HEK293 (cell line): ENCODE measurements around the gene STARD3.

Experiments
- CTCF ChIA-PET: fragments of 350-600 bp; formaldehyde crosslinking; extraction: SDS; loops from one replicate; lab custom pipeline; 2021; ENCODE audit warnings: antibody characterized with exemption; lab: Yijun Ruan, JAX
- POLR2A ChIA-PET: fragments of 300-600 bp; formaldehyde crosslinking; extraction: SDS; loops from one replicate; lab custom pipeline; 2020; ENCODE audit warnings: antibody characterized with exemption, inconsistent platforms; lab: Yijun Ruan, JAX
- H3K27ac ChIP-seq: fragments of 200-500 bp; sonication (Bioruptor generic); 2 replicates; pipeline ENCODE4 v1.5.1; 2014; ENCODE audit warnings: low read depth, low read length, control low read depth, inconsistent platforms; ENCODE audit errors: extremely low read depth
- H3K36me3 ChIP-seq, 2 experiments: fragments of 200-500 bp in 1 of 2; sonication (Bioruptor generic) in 1 of 2; 1 replicate in 1 of 2; 2 replicates in 1 of 2; pipeline ENCODE4 v1.5.1; 2014 to 2017; ENCODE audit warnings: inconsistent platforms in 2 of 2, low read length in 2 of 2; ENCODE audit not compliant: control insufficient read depth in 2 of 2, insufficient read depth in 1 of 2
- H3K4me1 ChIP-seq: fragments of 200-500 bp; sonication (Bioruptor generic); 2 replicates; pipeline ENCODE4 v1.5.1; 2014; ENCODE audit warnings: mild to moderate bottlenecking, low read length, inconsistent platforms; ENCODE audit not compliant: control insufficient read depth, insufficient read depth
- H3K4me3 ChIP-seq: 2 replicates; pipeline ENCODE4 v1.5.1; 2011; ENCODE audit warnings: low read depth, mild to moderate bottlenecking, control low read depth, low read length, moderate library complexity
- H3K9me3 ChIP-seq: fragments of 200-500 bp; sonication (Bioruptor generic); 2 replicates; pipeline ENCODE4 v1.5.1; 2014; ENCODE audit warnings: low read depth, low read length, inconsistent platforms; ENCODE audit not compliant: control insufficient read depth, insufficient read depth
- BCL11B ChIP-seq: fragments of 450-650 bp; formaldehyde crosslinking; IDR thresholded peaks from 2 replicates; pipeline ENCODE4 v1.5.1; 2016; ENCODE audit warnings: low read depth, missing biosample characterization, missing genetic modification characterization
- GLI4 ChIP-seq: fragments of 450-650 bp; formaldehyde crosslinking; IDR thresholded peaks from 2 replicates; pipeline ENCODE4 v1.5.1; 2016; ENCODE audit warnings: missing biosample characterization, missing genetic modification characterization
- HOXC10 ChIP-seq: sonication (generic); formaldehyde crosslinking; IDR thresholded peaks from 2 replicates; pipeline ENCODE4 v1.8.1; 2023; ENCODE audit warnings: mild to moderate bottlenecking, missing genetic modification reagents
- KLF16 ChIP-seq: fragments of 450-650 bp; formaldehyde crosslinking; IDR thresholded peaks from 2 replicates; pipeline ENCODE4 v1.5.1; 2017; ENCODE audit warnings: missing biosample characterization, missing genetic modification characterization
- KLF9 ChIP-seq: fragments of 450-650 bp; formaldehyde crosslinking; IDR thresholded peaks from 2 replicates; pipeline ENCODE4 v1.5.1; 2016; ENCODE audit warnings: missing biosample characterization, missing genetic modification characterization, low read depth
- RBAK ChIP-seq: fragments of 450-650 bp; formaldehyde crosslinking; IDR thresholded peaks from 2 replicates; pipeline ENCODE4 v1.5.1; 2016; ENCODE audit warnings: missing biosample characterization, missing genetic modification characterization
- REPIN1 ChIP-seq: fragments of 450-650 bp; formaldehyde crosslinking; IDR thresholded peaks from 2 replicates; pipeline ENCODE4 v1.5.1; 2017; ENCODE audit warnings: missing biosample characterization, missing genetic modification characterization, low read depth
- SETDB1 ChIP-seq: IDR thresholded peaks from one replicate; pipeline ENCODE4 v1.6.1; 2017; ENCODE audit warnings: mild to moderate bottlenecking, low read length, moderate library complexity, mixed read lengths; ENCODE audit not compliant: insufficient read length
- TRIM28 ChIP-seq: IDR thresholded peaks from 2 replicates; pipeline ENCODE4 v1.6.1; 2011; ENCODE audit warnings: low read length, control low read depth, borderline replicate concordance
- ZBTB17 ChIP-seq: fragments of 450-650 bp; formaldehyde crosslinking; IDR thresholded peaks from 2 replicates; pipeline ENCODE4 v1.5.1; 2016; ENCODE audit warnings: missing biosample characterization, missing genetic modification characterization
- ZEB2 ChIP-seq: fragments of 450-650 bp; formaldehyde crosslinking; IDR thresholded peaks from 2 replicates; pipeline ENCODE4 v1.5.1; 2016; ENCODE audit warnings: missing biosample characterization, missing genetic modification characterization
- ZNF112 ChIP-seq: fragments of 450-650 bp; formaldehyde crosslinking; IDR thresholded peaks from 2 replicates; pipeline ENCODE4 v1.5.0; 2017; ENCODE audit warnings: missing biosample characterization, missing genetic modification characterization
- ZNF138 ChIP-seq: fragments of 450-650 bp; formaldehyde crosslinking; IDR thresholded peaks from 2 replicates; pipeline ENCODE4 v1.5.1; 2016; ENCODE audit warnings: missing biosample characterization, missing genetic modification characterization, borderline replicate concordance
- ZNF169 ChIP-seq: fragments of 450-650 bp; formaldehyde crosslinking; IDR thresholded peaks from 2 replicates; pipeline ENCODE4 v1.5.1; 2016; ENCODE audit warnings: missing biosample characterization, missing genetic modification characterization
- ZNF174 ChIP-seq: fragments of 450-650 bp; formaldehyde crosslinking; IDR thresholded peaks from 2 replicates; pipeline ENCODE4 v1.5.0; 2017; ENCODE audit warnings: missing biosample characterization, mild to moderate bottlenecking, missing genetic modification characterization
- ZNF184 ChIP-seq: fragments of 450-650 bp; IDR thresholded peaks from 2 replicates; pipeline ENCODE4 v1.5.1; 2018; ENCODE audit warnings: missing biosample characterization, mild to moderate bottlenecking, missing genetic modification characterization
- ZNF221 ChIP-seq: fragments of 450-650 bp; formaldehyde crosslinking; IDR thresholded peaks from 2 replicates; pipeline ENCODE4 v1.5.1; 2017; ENCODE audit warnings: missing biosample characterization, missing genetic modification characterization, borderline replicate concordance
- ZNF23 ChIP-seq: fragments of 450-650 bp; formaldehyde crosslinking; IDR thresholded peaks from 2 replicates; pipeline ENCODE4 v1.5.1; 2016; ENCODE audit warnings: missing biosample characterization, missing genetic modification characterization, borderline replicate concordance
- ZNF248 ChIP-seq: fragments of 450-650 bp; formaldehyde crosslinking; IDR thresholded peaks from 2 replicates; pipeline ENCODE4 v1.5.1; 2017; ENCODE audit warnings: missing biosample characterization, missing genetic modification characterization
- ZNF274 ChIP-seq, 2 experiments: fragments of 200-500 bp in 1 of 2; fragments of 450-650 bp in 1 of 2; sonication (Bioruptor generic) in 1 of 2; formaldehyde crosslinking in 1 of 2; IDR thresholded peaks; 2 replicates each; pipeline versions ENCODE4 v1.5.1 to v1.6.1; 2014 to 2016; ENCODE audit warnings: borderline replicate concordance in 1 of 2, inconsistent platforms in 1 of 2, low read length in 1 of 2, missing biosample characterization in 1 of 2, missing genetic modification characterization in 1 of 2
- ZNF302 ChIP-seq: fragments of 450-650 bp; formaldehyde crosslinking; IDR thresholded peaks from 2 replicates; pipeline ENCODE4 v1.5.1; 2016; ENCODE audit warnings: missing biosample characterization, missing genetic modification characterization, low read depth
- ZNF391 ChIP-seq: fragments of 450-650 bp; formaldehyde crosslinking; IDR thresholded peaks from 2 replicates; pipeline ENCODE4 v1.5.1; 2016; ENCODE audit warnings: low read depth, missing biosample characterization, missing genetic modification characterization, borderline replicate concordance
- ZNF404 ChIP-seq: fragments of 450-650 bp; formaldehyde crosslinking; IDR thresholded peaks from 2 replicates; pipeline ENCODE4 v1.5.1; 2017; ENCODE audit warnings: missing biosample characterization, missing genetic modification characterization
- ZNF521 ChIP-seq: fragments of 450-650 bp; formaldehyde crosslinking; IDR thresholded peaks from 2 replicates; pipeline ENCODE4 v1.5.1; 2017; ENCODE audit warnings: missing biosample characterization, mild to moderate bottlenecking, missing genetic modification characterization
- ZNF549 ChIP-seq: fragments of 450-650 bp; IDR thresholded peaks from 2 replicates; pipeline ENCODE4 v1.5.1; 2018; ENCODE audit warnings: missing biosample characterization, missing genetic modification characterization, mild to moderate bottlenecking, inconsistent platforms, moderate library complexity
- ZNF558 ChIP-seq: fragments of 450-650 bp; formaldehyde crosslinking; IDR thresholded peaks from 2 replicates; pipeline ENCODE4 v1.5.1; 2016; ENCODE audit warnings: missing biosample characterization, missing genetic modification characterization
- ZNF571 ChIP-seq: fragments of 450-650 bp; formaldehyde crosslinking; IDR thresholded peaks from 2 replicates; pipeline ENCODE4 v1.5.0; 2017; ENCODE audit warnings: missing biosample characterization, missing genetic modification characterization
- ZNF596 ChIP-seq: fragments of 450-650 bp; IDR thresholded peaks from 2 replicates; pipeline ENCODE4 v1.5.0; 2018; ENCODE audit warnings: missing biosample characterization, mild to moderate bottlenecking, missing genetic modification characterization, moderate library complexity
- ZNF776 ChIP-seq: fragments of 450-650 bp; formaldehyde crosslinking; IDR thresholded peaks from 2 replicates; pipeline ENCODE4 v1.5.0; 2017; ENCODE audit warnings: missing biosample characterization, missing genetic modification characterization, borderline replicate concordance
- ZSCAN23 ChIP-seq: fragments of 450-650 bp; formaldehyde crosslinking; IDR thresholded peaks from 2 replicates; pipeline ENCODE4 v1.5.1; 2016; ENCODE audit warnings: missing biosample characterization, missing genetic modification characterization
- ZSCAN5A ChIP-seq: fragments of 450-650 bp; formaldehyde crosslinking; IDR thresholded peaks from 2 replicates; pipeline ENCODE4 v1.5.1; 2016; ENCODE audit warnings: missing biosample characterization, missing genetic modification characterization
- TF ChIP-seq, protein P1 (sequence below): fragments of 450-650 bp; formaldehyde crosslinking; IDR thresholded peaks from 2 replicates; pipeline ENCODE4 v1.5.1; 2016; ENCODE audit warnings: missing biosample characterization, missing genetic modification characterization
- TF ChIP-seq, protein P2 (sequence below): fragments of 450-650 bp; formaldehyde crosslinking; IDR thresholded peaks from 2 replicates; pipeline ENCODE4 v1.5.1; 2016; ENCODE audit warnings: missing biosample characterization, missing genetic modification characterization
- TF ChIP-seq, protein P3 (sequence below): fragments of 450-650 bp; formaldehyde crosslinking; IDR thresholded peaks from 2 replicates; pipeline ENCODE4 v1.5.1; 2017; ENCODE audit warnings: missing biosample characterization, missing genetic modification characterization

Gene STARD3

GRCh38 chr17:39636927-39637736, at the start of gene STARD3:
Gene STARD3, plus strand, starts transcription at chr17:39637144. Its CDS starts 16,388 bp downstream, at chr17:39653532.
- peak within 1 kb of the TSS; percentile 76 for H3K27ac ChIP-seq
- H3K36me3 ChIP-seq: no peaks in the 10 kb centered on the region
- peaks cover 25% of the 10 kb centered on the region for H3K4me1 ChIP-seq
- POLR2A ChIA-PET: interaction anchor here (0.8 to 2.2 kb wide), 7 partner anchors 11 to 503 kb away, joined by 3 to 12 read pairs (median 4); partner anchors contain the start of genes CASC3, ERBB2, MIEN1 and PGAP3
- H3K9me3 ChIP-seq: no peaks in the 10 kb centered on the region
- CTCF ChIA-PET: interaction anchor here (1.0 to 14.6 kb wide), 5 partner anchors 15 to 116 kb away, joined by 3 to 311 read pairs (median 4); partner anchors contain the start of gene MIEN1
- H3K4me3 ChIP-seq: peak within 1 kb of the TSS; percentile 88
- TF ChIP-seq, protein P1, sequence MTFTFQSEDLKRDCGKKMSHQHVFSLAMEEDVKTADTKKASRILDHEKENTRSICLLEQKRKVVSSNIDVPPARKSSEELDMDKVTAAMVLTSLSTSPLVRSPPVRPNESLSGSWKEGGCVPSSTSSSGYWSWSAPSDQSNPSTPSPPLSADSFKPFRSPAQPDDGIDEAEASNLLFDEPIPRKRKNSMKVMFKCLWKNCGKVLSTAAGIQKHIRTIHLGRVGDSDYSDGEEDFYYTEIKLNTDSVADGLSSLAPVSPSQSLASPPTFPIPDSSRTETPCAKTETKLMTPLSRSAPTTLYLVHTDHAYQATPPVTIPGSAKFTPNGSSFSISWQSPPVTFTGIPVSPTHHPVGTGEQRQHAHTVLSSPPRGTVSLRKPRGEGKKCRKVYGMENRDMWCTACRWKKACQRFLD (tag by site-specific recombination): no peak
- TF ChIP-seq ZNF521 (tag by site-specific recombination): no peak
- TF ChIP-seq ZNF302 (tag by site-specific recombination): no peak
- no peak for TF ChIP-seq ZNF596 (tag by site-specific recombination)
- TF ChIP-seq ZNF274 (IDR thresholded peaks at IDR 0.05; ENCODE audit: low read length): no peak
- no peak for TF ChIP-seq ZNF274 (tag by site-specific recombination; IDR thresholded peaks at IDR 0.05; ENCODE audit: borderline replicate concordance)
- TF ChIP-seq RBAK (tag by site-specific recombination): no peak
- TF ChIP-seq ZSCAN23 (tag by site-specific recombination): no peak
- peak; percentile 96 for TF ChIP-seq KLF9 (tag by site-specific recombination)
- no peak for TF ChIP-seq ZNF248 (tag by site-specific recombination)
- no peak for TF ChIP-seq ZNF571 (tag by site-specific recombination)
- peak; percentile 56; the same call in 1 of the 2 replicates for TF ChIP-seq ZBTB17 (tag by site-specific recombination)
- peak; percentile 80; the same call in 1 of the 2 replicates for TF ChIP-seq ZNF221
- TF ChIP-seq, protein P2, sequence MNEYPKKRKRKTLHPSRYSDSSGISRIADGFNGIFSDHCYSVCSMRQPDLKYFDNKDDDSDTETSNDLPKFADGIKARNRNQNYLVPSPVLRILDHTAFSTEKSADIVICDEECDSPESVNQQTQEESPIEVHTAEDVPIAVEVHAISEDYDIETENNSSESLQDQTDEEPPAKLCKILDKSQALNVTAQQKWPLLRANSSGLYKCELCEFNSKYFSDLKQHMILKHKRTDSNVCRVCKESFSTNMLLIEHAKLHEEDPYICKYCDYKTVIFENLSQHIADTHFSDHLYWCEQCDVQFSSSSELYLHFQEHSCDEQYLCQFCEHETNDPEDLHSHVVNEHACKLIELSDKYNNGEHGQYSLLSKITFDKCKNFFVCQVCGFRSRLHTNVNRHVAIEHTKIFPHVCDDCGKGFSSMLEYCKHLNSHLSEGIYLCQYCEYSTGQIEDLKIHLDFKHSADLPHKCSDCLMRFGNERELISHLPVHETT: peak; percentile 64; the same call in 1 of the 2 replicates
- TF ChIP-seq GLI4: 0 out of 2 replicates have a peak, but pooled peaks have one; percentile 51
- no peak for TF ChIP-seq ZNF112 (tag by site-specific recombination)
- no peak for TF ChIP-seq ZNF404
- TF ChIP-seq ZEB2 (tag by site-specific recombination): peak; percentile 88
- no peak for TF ChIP-seq HOXC10
- peak; percentile 91 for TF ChIP-seq ZSCAN5A (tag by site-specific recombination)
- no peak for TF ChIP-seq TRIM28
- no peak for TF ChIP-seq BCL11B (tag by site-specific recombination)
- no peak; the same call in 1 of the 2 replicates for TF ChIP-seq REPIN1
- TF ChIP-seq ZNF169: no peak
- no peak for TF ChIP-seq ZNF776 (tag by site-specific recombination)
- TF ChIP-seq ZNF184 (tag by site-specific recombination): no peak
- TF ChIP-seq SETDB1: no peak
- peak; percentile 96 for TF ChIP-seq KLF16 (tag by site-specific recombination)
- TF ChIP-seq ZNF549: no peak
- TF ChIP-seq ZNF391: 0 out of 2 replicates have a peak, but pooled peaks have one; percentile 74
- TF ChIP-seq, protein P3, sequence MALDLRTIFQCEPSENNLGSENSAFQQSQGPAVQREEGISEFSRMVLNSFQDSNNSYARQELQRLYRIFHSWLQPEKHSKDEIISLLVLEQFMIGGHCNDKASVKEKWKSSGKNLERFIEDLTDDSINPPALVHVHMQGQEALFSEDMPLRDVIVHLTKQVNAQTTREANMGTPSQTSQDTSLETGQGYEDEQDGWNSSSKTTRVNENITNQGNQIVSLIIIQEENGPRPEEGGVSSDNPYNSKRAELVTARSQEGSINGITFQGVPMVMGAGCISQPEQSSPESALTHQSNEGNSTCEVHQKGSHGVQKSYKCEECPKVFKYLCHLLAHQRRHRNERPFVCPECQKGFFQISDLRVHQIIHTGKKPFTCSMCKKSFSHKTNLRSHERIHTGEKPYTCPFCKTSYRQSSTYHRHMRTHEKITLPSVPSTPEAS: peak; percentile 48; the same call in 1 of the 2 replicates
- TF ChIP-seq ZNF138 (tag by site-specific recombination): no peak
- TF ChIP-seq ZNF23 (tag by site-specific recombination): no peak
- no peak for TF ChIP-seq ZNF558 (tag by site-specific recombination)
- TF ChIP-seq ZNF174 (tag by site-specific recombination): no peak
